ENCODE measurements around the gene RUSC1. TPM values are rescaled to one million over a fixed set of nuclear protein-coding genes. Genes with fewer than 3 reads are reported as not detected.

RUSC1 gene
- total RNA-seq, 4 donors from 2014 or later = 7.4 to 11.5 (median 9.4) TPM

DNA sequence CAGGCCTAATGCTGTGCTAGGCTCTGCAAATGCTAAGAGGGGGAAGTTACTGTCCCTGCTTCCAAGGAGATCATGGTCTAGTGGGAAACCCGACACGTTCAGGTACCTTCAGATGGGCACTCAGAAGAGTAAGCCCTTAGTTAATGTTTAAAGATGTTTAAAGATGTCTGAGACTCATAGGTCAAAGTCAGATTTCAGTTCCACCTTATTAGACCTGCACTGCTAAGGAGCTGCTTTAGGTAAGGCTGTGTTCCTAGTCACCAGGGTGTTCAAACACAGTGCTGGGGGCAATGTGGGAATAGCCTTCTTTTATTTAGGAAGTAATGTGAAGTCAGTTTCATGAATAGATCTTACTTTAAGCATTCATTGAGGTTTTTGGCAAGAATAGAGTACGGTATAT lies 3.8 kb upstream of the RUSC1 start:
- DNase-seq (no peak), ATAC-seq (no peak)
- peaks cover 9 to 15% of the 10 kb centered on the region in 2 donors for H3K4me1 ChIP-seq
- no peak for TF ChIP-seq POLR2A (IDR thresholded peaks at IDR 0.05)
- TF ChIP-seq, protein P1, sequence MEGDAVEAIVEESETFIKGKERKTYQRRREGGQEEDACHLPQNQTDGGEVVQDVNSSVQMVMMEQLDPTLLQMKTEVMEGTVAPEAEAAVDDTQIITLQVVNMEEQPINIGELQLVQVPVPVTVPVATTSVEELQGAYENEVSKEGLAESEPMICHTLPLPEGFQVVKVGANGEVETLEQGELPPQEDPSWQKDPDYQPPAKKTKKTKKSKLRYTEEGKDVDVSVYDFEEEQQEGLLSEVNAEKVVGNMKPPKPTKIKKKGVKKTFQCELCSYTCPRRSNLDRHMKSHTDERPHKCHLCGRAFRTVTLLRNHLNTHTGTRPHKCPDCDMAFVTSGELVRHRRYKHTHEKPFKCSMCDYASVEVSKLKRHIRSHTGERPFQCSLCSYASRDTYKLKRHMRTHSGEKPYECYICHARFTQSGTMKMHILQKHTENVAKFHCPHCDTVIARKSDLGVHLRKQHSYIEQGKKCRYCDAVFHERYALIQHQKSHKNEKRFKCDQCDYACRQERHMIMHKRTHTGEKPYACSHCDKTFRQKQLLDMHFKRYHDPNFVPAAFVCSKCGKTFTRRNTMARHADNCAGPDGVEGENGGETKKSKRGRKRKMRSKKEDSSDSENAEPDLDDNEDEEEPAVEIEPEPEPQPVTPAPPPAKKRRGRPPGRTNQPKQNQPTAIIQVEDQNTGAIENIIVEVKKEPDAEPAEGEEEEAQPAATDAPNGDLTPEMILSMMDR (IDR thresholded peaks at IDR 0.05 in 4 of 5, conservative IDR thresholded peaks at IDR 0.05 in 1 of 5) = no peak
- no peak overlapping the region for H3K4me3 ChIP-seq
- intact Hi-C loops (cut with DNase I; ENCODE audit: low total_unique reads) (no loop called here), in situ Hi-C loops (cut with MboI; ENCODE audit: low sequenced_read_pairs in 4 of 4) (loop anchor here in 3 of 4 donors (5.0 to 10.0 kb wide), 3 partner anchors 35 to 62 kb away; partner anchors contain the start of genes ENTREP3 (in 1 of the 3) and SCAMP3 (in 1 of the 3))
- H3K9me3 ChIP-seq = no peaks in the 10 kb centered on the region
- H3K27ac ChIP-seq = no peak overlapping the region
- H3K36me3 ChIP-seq = peaks cover 0 to 22% of the 10 kb centered on the region in 2 donors
- no peaks in the 10 kb centered on the region for H3K27me3 ChIP-seq

DNA sequence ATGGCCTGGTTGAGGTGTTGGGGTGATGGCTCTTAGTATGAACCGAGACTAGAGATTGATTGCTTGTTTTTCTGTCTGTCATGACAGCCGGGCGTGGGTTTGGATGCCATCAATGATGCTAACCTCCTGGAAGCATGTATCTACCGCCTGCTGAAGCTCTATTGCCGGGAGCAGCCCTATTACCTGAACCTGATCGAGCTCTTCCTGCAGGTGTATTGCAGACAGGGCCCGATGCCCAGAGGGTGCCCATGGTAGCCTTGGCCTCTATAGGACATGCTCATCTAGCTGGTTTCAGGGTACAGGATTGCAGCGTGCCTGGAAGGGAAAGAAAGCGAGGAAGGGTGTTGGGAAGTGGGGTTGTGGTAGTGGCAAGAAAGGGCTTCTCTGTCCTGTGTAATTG lies 2.6 kb upstream of the RUSC1 start:
- intact Hi-C loops (cut with DNase I; ENCODE audit: low total_unique reads) = no loop called here
- Histone ChIP-seq H3K27ac (no peak overlapping the region), H3K4me3 (no peak overlapping the region), H3K9me3 (no peaks in the 10 kb centered on the region), H3K4me1 (peaks cover 16 to 27% of the 10 kb centered on the region in 2 donors), H3K27me3 (no peaks in the 10 kb centered on the region), H3K36me3 (peaks cover 0 to 16% of the 10 kb centered on the region in 2 donors)
- DNase-seq (no peak), ATAC-seq (no peak)
- in situ Hi-C loops (cut with MboI; ENCODE audit: low sequenced_read_pairs in 4 of 4) = loop anchor here in 3 of 4 donors (5.0 to 10.0 kb wide), 3 partner anchors 36 to 63 kb away; partner anchors contain the start of genes ENTREP3 (in 1 of the 3) and SCAMP3 (in 1 of the 3)
- no peak for TF ChIP-seq POLR2A (IDR thresholded peaks at IDR 0.05)
- TF ChIP-seq, protein P1 (IDR thresholded peaks at IDR 0.05 in 4 of 5, conservative IDR thresholded peaks at IDR 0.05 in 1 of 5) = no peak

DNA sequence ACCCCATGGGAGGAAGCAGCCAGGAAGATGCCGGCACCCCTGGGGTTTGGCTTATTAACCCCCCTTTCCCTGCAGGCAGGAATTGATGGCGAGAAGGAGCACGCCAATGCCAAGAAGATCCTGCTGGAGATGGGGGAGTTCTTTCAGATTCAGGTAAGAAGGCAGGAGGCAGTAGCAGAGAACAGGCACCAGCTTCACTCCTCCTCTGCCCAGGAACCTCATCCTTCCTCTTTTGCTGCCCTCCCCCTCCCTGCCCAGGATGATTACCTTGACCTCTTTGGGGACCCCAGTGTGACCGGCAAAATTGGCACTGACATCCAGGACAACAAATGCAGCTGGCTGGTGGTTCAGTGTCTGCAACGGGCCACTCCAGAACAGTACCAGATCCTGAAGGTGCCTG lies 1.2 kb upstream of the RUSC1 start:
- peaks cover 16 to 28% of the 10 kb centered on the region in 2 donors for H3K4me1 ChIP-seq
- no peak overlapping the region for H3K27ac ChIP-seq
- ATAC-seq = no peak
- in situ Hi-C loops (cut with MboI; ENCODE audit: low sequenced_read_pairs in 4 of 4) = loop anchor here in 3 of 4 donors (5.0 to 10.0 kb wide), 3 partner anchors 37 to 65 kb away; partner anchors contain the start of genes ENTREP3 (in 1 of the 3) and SCAMP3 (in 1 of the 3)
- intact Hi-C loops (cut with DNase I; ENCODE audit: low total_unique reads) = no loop called here
- TF ChIP-seq, protein P1 (IDR thresholded peaks at IDR 0.05 in 4 of 5, conservative IDR thresholded peaks at IDR 0.05 in 1 of 5) = no peak
- TF ChIP-seq POLR2A (IDR thresholded peaks at IDR 0.05) = no peak
- no peak for DNase-seq
- H3K9me3 ChIP-seq = no peaks in the 10 kb centered on the region
- H3K27me3 ChIP-seq = no peaks in the 10 kb centered on the region
- H3K36me3 ChIP-seq = peaks cover 0 to 16% of the 10 kb centered on the region in 2 donors
- no peak overlapping the region for H3K4me3 ChIP-seq

DNA sequence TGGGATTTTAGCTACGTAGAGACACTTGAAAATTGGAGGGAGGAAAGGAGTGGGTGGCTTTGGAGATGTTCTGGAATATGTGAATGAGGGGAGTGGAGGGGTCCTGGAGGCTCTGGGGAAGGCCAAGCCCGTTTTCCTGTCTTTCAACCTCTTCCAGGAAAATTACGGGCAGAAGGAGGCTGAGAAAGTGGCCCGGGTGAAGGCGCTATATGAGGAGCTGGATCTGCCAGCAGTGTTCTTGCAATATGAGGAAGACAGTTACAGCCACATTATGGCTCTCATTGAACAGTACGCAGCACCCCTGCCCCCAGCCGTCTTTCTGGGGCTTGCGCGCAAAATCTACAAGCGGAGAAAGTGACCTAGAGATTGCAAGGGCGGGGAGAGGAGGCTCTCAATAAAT lies 442 bp upstream of the RUSC1 start:
- Histone ChIP-seq H3K27me3 (no peaks in the 10 kb centered on the region), H3K4me1 (peaks cover 16 to 35% of the 10 kb centered on the region in 2 donors), H3K27ac (peak overlapping the region; percentile 82 to 96 (median 87)), H3K4me3 (peak overlapping the region; percentile 56 to 88 (median 72)), H3K36me3 (peaks cover 0 to 11% of the 10 kb centered on the region in 2 donors), H3K9me3 (no peaks in the 10 kb centered on the region)
- ATAC-seq = no peak
- intact Hi-C loops (cut with DNase I; ENCODE audit: low total_unique reads) = loop anchor here (5.0 kb wide), 2 partner anchors 272 to 537 kb away; partner anchors contain the start of genes GON4L and SYT11
- no peak for TF ChIP-seq POLR2A (IDR thresholded peaks at IDR 0.05)
- TF ChIP-seq, protein P1 (IDR thresholded peaks at IDR 0.05 in 4 of 5, conservative IDR thresholded peaks at IDR 0.05 in 1 of 5) = no peak
- no peak for DNase-seq
- in situ Hi-C loops (cut with MboI; ENCODE audit: low sequenced_read_pairs in 4 of 4) = no loop called here

Data from gastrocnemius medialis (tissue), 4 donors.